Loucy (cell line): ENCODE results near the gene MICAL3.

ENCODE experiments used
- H2AFZ ChIP-seq: fragments of 200-600 bp; sonication (generic); 2 replicates; pipeline ENCODE4 v1.6.0; 2016; ENCODE audit warnings: antibody characterized with exemption, mild to moderate bottlenecking, low read length, moderate library complexity
- H3F3A ChIP-seq: fragments of 200-600 bp; 2 replicates; pipeline ENCODE4 v1.6.0; 2016; ENCODE audit warnings: antibody characterized with exemption, low read depth, mild to moderate bottlenecking
- H3K27me3 ChIP-seq: fragments of 200-600 bp; sonication (generic); 2 replicates; pipeline ENCODE4 v1.6.1; 2014; ENCODE audit warnings: low read length, mild to moderate bottlenecking; ENCODE audit not compliant: insufficient read depth, poor library complexity, severe bottlenecking
- H3K36me3 ChIP-seq: fragments of 200-600 bp; sonication (generic); 2 replicates; pipeline ENCODE4 v1.6.1; 2016; ENCODE audit warnings: low read length; ENCODE audit not compliant: insufficient read depth
- H3K4me1 ChIP-seq: fragments of 200-600 bp; sonication (generic); 2 replicates; pipeline ENCODE4 v1.5.1; 2014; ENCODE audit warnings: low read length, mild to moderate bottlenecking; ENCODE audit not compliant: insufficient read depth, poor library complexity, severe bottlenecking
- H3K4me2 ChIP-seq: fragments of 200-600 bp; sonication (generic); 2 replicates; pipeline ENCODE4 v1.6.0; 2014; ENCODE audit warnings: antibody characterized with exemption, low read length, low read depth, mild to moderate bottlenecking; ENCODE audit not compliant: poor library complexity, severe bottlenecking
- H3K4me3 ChIP-seq: fragments of 200-600 bp; sonication (generic); 2 replicates; pipeline ENCODE4 v1.5.1; 2014; ENCODE audit warnings: low read length, mild to moderate bottlenecking, mixed read lengths; ENCODE audit not compliant: poor library complexity, severe bottlenecking
- H3K79me2 ChIP-seq: fragments of 200-600 bp; sonication (generic); 2 replicates; pipeline ENCODE4 v1.6.1; 2014; ENCODE audit warnings: low read length; ENCODE audit not compliant: insufficient read depth
- H3K9ac ChIP-seq: fragments of 200-600 bp; sonication (generic); 2 replicates; pipeline ENCODE4 v1.6.0; 2014; ENCODE audit warnings: mild to moderate bottlenecking, low read depth, low read length, moderate library complexity; ENCODE audit not compliant: poor library complexity, severe bottlenecking
- H3K9me2 ChIP-seq: fragments of 200-600 bp; sonication (generic); replicated peaks from 2 replicates; pipeline ENCODE4 v1.6.1; 2016; ENCODE audit warnings: low read depth, low read length, mixed read lengths
- H3K9me3 ChIP-seq: fragments of 200-600 bp; sonication (generic); 2 replicates; pipeline ENCODE4 v1.6.1; 2014; ENCODE audit warnings: mild to moderate bottlenecking, antibody characterized with exemption, low read length, low read depth; ENCODE audit not compliant: insufficient read depth
- H4K20me1 ChIP-seq: fragments of 200-600 bp; sonication (generic); 2 replicates; pipeline ENCODE4 v1.6.0; 2014; ENCODE audit warnings: antibody characterized with exemption, low read length, mild to moderate bottlenecking; ENCODE audit not compliant: insufficient read depth, poor library complexity, severe bottlenecking
- CTCF ChIP-seq: fragments of 200-600 bp; sonication (generic); conservative IDR thresholded peaks from 2 replicates; pipeline ENCODE4 v1.5.1; 2014; ENCODE audit warnings: mild to moderate bottlenecking, antibody characterized with exemption, low read length
- EZH2phosphoT487 ChIP-seq: fragments of 200-600 bp; IDR thresholded peaks from 2 replicates; pipeline ENCODE4 v1.6.1; 2018; ENCODE audit warnings: antibody characterized with exemption, mild to moderate bottlenecking, moderate library complexity, borderline replicate concordance

MICAL3 gene

GRCh38 chr22:18058371-18059093, 34.2 kb upstream of the MICAL3 start:
- Histone ChIP-seq H4K20me1 (no peaks in the 10 kb centered on the region), H3F3A (no peaks in the 10 kb centered on the region), H3K4me2 (no peak overlapping the region), H3K4me3 (no peak overlapping the region), H2AFZ (no peak overlapping the region), H3K79me2 (no peaks in the 10 kb centered on the region), H3K9me3 (no peaks in the 10 kb centered on the region), H3K36me3 (no peaks in the 10 kb centered on the region), H3K9me2 (no peaks in the 10 kb centered on the region), H3K4me1 (no peaks in the 10 kb centered on the region), H3K9ac (no peak overlapping the region), H3K27me3 (no peaks in the 10 kb centered on the region)
- no peak for TF ChIP-seq CTCF
- TF ChIP-seq EZH2phosphoT487, result no peak

- Histone ChIP-seq H2AFZ (no peak overlapping the region), H3K9me3 (no peaks in the 10 kb centered on the region), H3K4me3 (no peak overlapping the region), H4K20me1 (no peaks in the 10 kb centered on the region), H3F3A (no peaks in the 10 kb centered on the region), H3K4me2 (no peak overlapping the region), H3K27me3 (no peaks in the 10 kb centered on the region), H3K4me1 (no peaks in the 10 kb centered on the region), H3K9me2 (no peaks in the 10 kb centered on the region), H3K36me3 (no peaks in the 10 kb centered on the region), H3K79me2 (no peaks in the 10 kb centered on the region), H3K9ac (no peak overlapping the region)
- TF ChIP-seq EZH2phosphoT487 (no peak), CTCF (no peak)
Measured at GRCh38 chr22:18057568-18058209, 33.3 kb upstream of the MICAL3 start.

- Histone ChIP-seq H3K4me1 (no peaks in the 10 kb centered on the region), H3K9me3 (no peaks in the 10 kb centered on the region), H3K27me3 (no peaks in the 10 kb centered on the region), H3K9me2 (no peaks in the 10 kb centered on the region), H3K9ac (no peak overlapping the region), H3F3A (no peaks in the 10 kb centered on the region), H3K4me3 (no peak overlapping the region), H2AFZ (no peak overlapping the region), H3K79me2 (no peaks in the 10 kb centered on the region), H3K4me2 (no peak overlapping the region), H4K20me1 (no peaks in the 10 kb centered on the region), H3K36me3 (no peaks in the 10 kb centered on the region)
- TF ChIP-seq EZH2phosphoT487, result no peak
- no peak for TF ChIP-seq CTCF
Measured at GRCh38 chr22:18056807-18057474, 32.6 kb upstream of the MICAL3 start.
